Muscle layer of duodenum (tissue), 2 donors: ENCODE results near the gene KIF26A.

Source experiments
- H3K27ac ChIP-seq: one replicate; pipeline ENCODE4 v1.7.0; 2013; ENCODE audit warnings: mild to moderate bottlenecking, low read length
- H3K27me3 ChIP-seq: one replicate; pipeline ENCODE4 v1.7.0; 2013; ENCODE audit warnings: low read depth, mild to moderate bottlenecking, control low read depth, low read length
- H3K36me3 ChIP-seq, 2 donors: one replicate each; pipeline ENCODE4 v1.7.0; 2013; ENCODE audit warnings: low read length in 2 of 2, control low read depth in 1 of 2, mild to moderate bottlenecking in 1 of 2; ENCODE audit not compliant: insufficient read depth in 2 of 2, control insufficient read depth in 1 of 2
- H3K4me1 ChIP-seq, 2 donors: one replicate each; pipeline ENCODE4 v1.7.0; 2013; ENCODE audit warnings: low read length in 2 of 2, mild to moderate bottlenecking in 2 of 2, control low read depth in 1 of 2, moderate library complexity in 1 of 2; ENCODE audit not compliant: insufficient read depth in 2 of 2, control insufficient read depth in 1 of 2
- H3K4me3 ChIP-seq, 2 donors: one replicate each; pipeline ENCODE4 v1.7.0; 2013; ENCODE audit warnings: low read length in 2 of 2, low read depth in 1 of 2, mild to moderate bottlenecking in 1 of 2
- H3K9me3 ChIP-seq, 2 donors: one replicate each; pipeline ENCODE4 v1.7.0; 2013; ENCODE audit warnings: low read length in 2 of 2, control low read depth in 1 of 2, mild to moderate bottlenecking in 1 of 2; ENCODE audit not compliant: control insufficient read depth in 1 of 2
- donor health status: healthy.

Gene KIF26A

DNA sequence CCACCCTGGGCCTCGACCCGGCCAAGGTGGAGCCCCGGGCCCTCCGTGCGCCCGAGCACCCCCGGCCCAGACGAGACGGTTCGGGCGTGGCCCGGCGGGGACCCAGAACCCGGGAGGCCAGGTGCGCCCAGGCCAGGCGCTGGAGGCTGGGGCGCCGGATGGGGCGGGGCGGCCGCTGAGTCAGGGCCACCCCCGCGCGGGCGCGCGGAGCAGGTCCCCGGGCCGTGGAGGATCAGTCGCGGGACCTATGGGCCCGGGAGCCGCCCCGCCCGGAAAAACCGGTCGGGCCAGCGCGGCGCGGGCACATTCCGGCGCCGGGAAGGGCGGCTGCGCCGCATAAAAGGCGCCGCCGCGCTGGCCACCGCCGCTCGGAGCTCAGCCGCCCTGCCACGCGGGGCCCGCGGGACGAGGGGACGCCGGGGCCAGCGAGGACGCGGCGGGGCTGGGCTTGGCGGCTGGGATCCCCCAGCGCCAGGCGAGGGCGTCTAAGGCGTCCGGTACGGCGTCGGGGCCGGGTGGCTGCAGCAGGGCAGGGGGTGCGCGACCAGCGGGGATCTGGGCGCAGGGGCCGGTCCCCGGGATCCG lies 21.5 kb upstream of the KIF26A start:
- no peak overlapping the region for H3K27ac ChIP-seq
- no peaks in the 10 kb centered on the region for H3K9me3 ChIP-seq
- H3K4me1 ChIP-seq = peaks cover 0 to 19% of the 10 kb centered on the region in 2 donors
- H3K27me3 ChIP-seq = peaks cover 21% of the 10 kb centered on the region
- peak overlapping the region; percentile 21 to 68 for H3K4me3 ChIP-seq
- no peaks in the 10 kb centered on the region for H3K36me3 ChIP-seq

DNA sequence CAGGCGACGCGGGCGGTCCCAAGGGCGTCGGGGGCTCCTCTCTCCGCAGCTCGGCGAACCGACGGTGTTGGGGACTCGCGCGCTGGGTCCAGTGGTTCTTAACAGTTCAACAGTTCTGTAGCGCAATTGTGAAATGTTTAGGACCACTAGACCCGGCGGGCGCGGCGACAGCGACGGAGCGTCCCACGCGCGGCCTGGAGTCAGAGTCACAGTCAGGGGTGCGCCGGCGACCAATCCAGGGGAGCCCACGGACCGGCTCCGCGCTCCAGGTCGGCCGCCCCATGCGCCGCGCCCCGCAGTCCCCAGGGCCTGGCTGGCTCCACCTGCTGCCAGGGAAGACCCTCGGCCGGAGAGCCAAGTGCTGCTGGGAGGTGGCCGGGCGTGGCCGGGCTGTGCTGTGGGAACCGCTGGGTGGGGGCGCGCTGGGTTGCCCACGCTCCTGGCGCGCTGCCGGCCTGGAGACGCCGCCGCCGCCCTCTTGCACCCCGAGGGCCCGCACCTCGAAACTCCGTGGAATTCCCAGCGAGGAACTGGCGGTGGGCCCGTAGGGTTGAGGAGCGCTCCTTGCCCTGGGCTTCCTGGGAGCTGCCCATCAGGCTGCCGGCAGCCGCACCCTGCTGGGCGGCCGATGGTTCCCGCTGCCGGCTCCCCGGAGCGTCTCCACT lies 20.9 kb upstream of the KIF26A start:
- Histone ChIP-seq H3K9me3 (no peaks in the 10 kb centered on the region), H3K27ac (no peak overlapping the region), H3K27me3 (peaks cover 21% of the 10 kb centered on the region), H3K4me1 (peaks cover 0 to 19% of the 10 kb centered on the region in 2 donors), H3K36me3 (no peaks in the 10 kb centered on the region), H3K4me3 (peak overlapping the region in 1 of 2 donors; percentile 68)

DNA sequence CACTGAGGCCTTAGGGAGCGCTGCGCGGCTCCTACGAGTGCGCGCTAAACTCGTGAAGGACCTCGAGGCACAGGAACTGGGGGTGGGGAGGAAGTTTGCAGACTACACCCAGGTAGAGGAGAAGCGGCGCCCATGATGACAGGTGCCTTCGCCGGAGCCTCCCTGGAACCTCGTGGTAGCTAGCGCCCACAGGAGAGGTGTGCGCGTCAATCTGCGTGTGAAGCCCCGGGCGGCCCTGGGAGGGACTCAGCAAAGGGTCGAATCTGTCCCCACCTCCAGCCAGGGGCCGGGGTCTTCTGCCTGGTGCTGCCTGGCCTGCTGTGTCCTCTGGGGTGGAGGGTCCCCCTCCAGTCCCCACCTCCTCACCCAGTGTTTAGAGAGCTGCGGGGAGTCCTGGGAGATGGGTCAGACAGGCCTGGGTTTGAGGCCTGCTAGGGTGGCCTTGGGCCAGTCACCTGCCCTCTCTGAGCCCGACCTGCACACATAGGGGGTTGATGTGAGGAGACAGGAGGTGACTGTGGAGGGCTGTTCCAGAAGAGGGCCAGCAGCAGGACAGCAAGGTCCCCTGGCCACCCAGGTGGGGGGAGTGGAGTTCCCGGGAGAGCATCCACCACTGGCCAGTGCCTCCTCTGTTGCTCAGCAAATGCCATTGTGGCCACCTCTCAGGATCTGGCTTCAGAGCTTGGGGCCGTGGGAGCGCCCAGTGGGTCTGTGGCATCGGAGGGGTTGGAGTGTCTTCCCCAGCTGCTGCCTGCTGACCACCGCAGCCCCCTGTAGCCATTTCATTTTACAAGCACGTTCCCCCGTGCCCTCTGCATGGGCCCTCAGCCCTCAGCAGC lies 20.2 kb upstream of the KIF26A start:
- H3K4me3 ChIP-seq = no peak overlapping the region
- no peak overlapping the region for H3K27ac ChIP-seq
- no peaks in the 10 kb centered on the region for H3K36me3 ChIP-seq
- peaks cover 21% of the 10 kb centered on the region for H3K27me3 ChIP-seq
- H3K9me3 ChIP-seq = no peaks in the 10 kb centered on the region
- H3K4me1 ChIP-seq = peaks cover 0 to 19% of the 10 kb centered on the region in 2 donors

DNA sequence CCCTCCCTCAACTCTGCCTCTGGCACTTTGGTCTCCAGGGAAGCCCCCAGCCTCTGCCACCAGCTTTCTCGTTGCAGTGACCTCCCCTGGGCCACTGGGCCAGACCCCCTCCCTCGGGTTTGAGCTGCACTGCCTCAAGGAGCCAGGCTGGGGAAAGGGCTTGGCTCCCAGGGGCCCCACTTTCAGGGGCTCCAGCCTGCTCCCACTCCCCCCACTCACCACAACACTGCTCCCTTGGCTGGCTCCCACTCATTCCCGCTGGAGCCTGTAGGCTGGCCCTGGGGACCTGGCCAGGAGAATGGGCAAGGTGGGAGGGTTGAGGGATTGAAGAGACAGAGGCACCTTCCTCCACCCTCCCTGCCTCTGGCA lies 19.3 kb upstream of the KIF26A start:
- Histone ChIP-seq H3K27ac (no peak overlapping the region), H3K4me1 (peaks cover 0 to 19% of the 10 kb centered on the region in 2 donors), H3K36me3 (no peaks in the 10 kb centered on the region), H3K9me3 (peaks cover 0 to 6% of the 10 kb centered on the region in 2 donors), H3K4me3 (no peak overlapping the region), H3K27me3 (peaks cover 21% of the 10 kb centered on the region)

DNA sequence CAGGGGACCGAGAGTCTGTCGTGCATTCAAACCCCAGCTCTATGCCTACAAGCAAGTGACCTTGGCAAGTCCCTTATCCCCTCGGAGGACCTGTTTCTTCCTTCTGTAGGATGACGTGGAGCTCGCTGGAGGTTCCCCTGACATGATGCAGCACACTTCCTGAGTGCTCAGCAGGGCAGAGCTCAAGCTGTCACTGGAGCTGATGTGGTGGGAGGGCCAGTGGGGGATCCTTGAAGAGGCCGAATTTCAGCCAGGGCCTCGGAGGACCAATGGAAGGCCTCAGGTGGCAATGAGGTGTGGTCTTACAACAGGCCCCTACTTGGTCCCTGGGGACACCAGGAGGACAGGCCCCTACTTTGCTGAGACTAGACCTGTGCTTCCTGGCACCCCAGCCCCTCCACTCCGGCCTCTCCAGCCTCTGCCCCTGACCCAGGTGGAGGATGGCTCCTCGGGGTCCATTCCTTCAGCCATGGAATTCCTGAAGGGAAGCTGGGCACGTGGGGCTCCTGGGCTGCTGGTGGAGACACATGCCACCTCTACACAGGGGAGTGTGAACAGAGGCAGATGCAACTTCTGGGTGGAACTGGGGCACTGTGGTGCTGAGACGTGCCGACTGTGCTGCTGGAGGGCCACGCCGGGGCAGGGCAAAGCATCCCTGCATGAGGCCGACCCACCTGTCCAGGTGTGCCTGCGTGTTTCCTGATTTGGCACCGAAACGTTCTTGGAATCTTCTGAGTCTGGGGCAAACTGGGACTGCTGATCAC lies 18.7 kb upstream of the KIF26A start:
- peaks cover 21% of the 10 kb centered on the region for H3K27me3 ChIP-seq

DNA sequence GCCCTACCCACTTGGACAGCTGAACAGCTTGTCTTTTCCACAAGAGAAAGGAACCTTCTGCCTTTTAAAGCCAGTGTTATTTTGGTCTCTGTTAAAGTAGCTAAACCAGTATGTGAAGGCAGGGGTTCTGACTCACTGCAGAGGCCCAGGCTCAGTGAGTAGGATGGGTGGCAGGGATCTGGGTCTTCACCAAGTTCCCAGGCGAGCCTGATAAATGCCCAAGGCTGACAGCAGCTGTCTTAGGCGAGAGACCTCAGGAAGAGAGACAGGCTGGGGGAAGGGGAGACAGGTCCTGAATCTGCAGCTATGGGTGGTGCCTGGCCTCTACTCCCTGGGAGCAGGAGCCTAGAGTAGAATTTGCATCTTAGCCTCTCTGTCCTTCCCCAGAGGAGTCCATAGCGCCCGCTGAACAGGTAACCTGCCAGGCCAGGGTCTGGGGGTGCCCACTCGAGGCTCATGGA lies 18.1 kb upstream of the KIF26A start:
- H3K36me3 ChIP-seq = no peaks in the 10 kb centered on the region
- peaks cover 0 to 14% of the 10 kb centered on the region in 2 donors for H3K9me3 ChIP-seq
- H3K4me3 ChIP-seq = no peak overlapping the region
- H3K27ac ChIP-seq = no peak overlapping the region
- H3K4me1 ChIP-seq = peaks cover 0 to 19% of the 10 kb centered on the region in 2 donors
- peaks cover 21% of the 10 kb centered on the region for H3K27me3 ChIP-seq

More for the DNA sequence above, 18.7 kb upstream of the KIF26A start:
- peaks cover 0 to 8% of the 10 kb centered on the region in 2 donors for H3K9me3 ChIP-seq
- no peak overlapping the region for H3K4me3 ChIP-seq
- no peak overlapping the region for H3K27ac ChIP-seq
- H3K36me3 ChIP-seq = no peaks in the 10 kb centered on the region
- H3K4me1 ChIP-seq = peaks cover 0 to 19% of the 10 kb centered on the region in 2 donors

DNA sequence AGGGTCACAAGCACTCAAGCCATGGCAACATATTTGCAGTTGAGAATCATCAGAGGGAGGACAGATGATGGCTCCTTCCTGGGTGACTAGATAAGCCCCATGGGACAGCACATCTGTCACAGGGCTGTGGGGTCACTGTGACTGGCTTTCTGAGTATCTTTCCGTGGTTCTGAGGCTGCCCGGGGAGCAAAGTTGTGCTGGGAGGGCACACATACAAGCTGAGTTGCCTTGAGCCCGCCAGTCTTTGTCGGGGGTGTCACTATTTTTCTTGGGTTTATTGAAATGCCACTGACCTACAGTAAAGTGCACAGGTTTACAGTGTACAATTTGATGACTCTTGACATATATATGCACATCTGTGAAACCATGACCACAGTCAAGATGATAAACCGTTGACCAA lies 17.2 kb upstream of the KIF26A start:
- Histone ChIP-seq H3K4me3 (no peak overlapping the region), H3K36me3 (no peaks in the 10 kb centered on the region), H3K27ac (no peak overlapping the region), H3K9me3 (peaks cover 0 to 16% of the 10 kb centered on the region in 2 donors), H3K4me1 (peaks cover 0 to 17% of the 10 kb centered on the region in 2 donors), H3K27me3 (peaks cover 19% of the 10 kb centered on the region)

DNA sequence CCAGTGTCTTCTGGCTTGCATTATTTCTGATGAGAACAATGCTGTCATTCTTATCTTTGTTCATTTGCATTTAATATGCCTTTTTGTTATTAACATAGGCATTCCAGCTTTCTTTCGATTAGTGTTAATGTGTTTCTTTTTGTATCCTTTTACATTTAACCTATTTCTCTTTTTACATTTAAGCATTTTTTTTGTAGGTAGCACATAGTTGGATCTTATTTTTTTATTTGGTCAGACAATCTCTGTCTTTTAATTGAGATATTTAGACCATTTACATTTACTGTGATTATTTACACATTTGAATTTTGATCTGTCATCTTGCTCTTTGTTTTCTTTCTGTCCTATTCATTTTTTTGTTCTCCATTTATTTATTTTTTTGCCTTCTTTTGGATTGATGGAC lies 14.5 kb upstream of the KIF26A start:
- no peaks in the 10 kb centered on the region for H3K36me3 ChIP-seq
- peaks cover 10% of the 10 kb centered on the region for H3K27me3 ChIP-seq
- H3K4me3 ChIP-seq = no peak overlapping the region
- peaks cover 0 to 20% of the 10 kb centered on the region in 2 donors for H3K9me3 ChIP-seq
- no peak overlapping the region for H3K27ac ChIP-seq
- H3K4me1 ChIP-seq = no peaks in the 10 kb centered on the region

DNA sequence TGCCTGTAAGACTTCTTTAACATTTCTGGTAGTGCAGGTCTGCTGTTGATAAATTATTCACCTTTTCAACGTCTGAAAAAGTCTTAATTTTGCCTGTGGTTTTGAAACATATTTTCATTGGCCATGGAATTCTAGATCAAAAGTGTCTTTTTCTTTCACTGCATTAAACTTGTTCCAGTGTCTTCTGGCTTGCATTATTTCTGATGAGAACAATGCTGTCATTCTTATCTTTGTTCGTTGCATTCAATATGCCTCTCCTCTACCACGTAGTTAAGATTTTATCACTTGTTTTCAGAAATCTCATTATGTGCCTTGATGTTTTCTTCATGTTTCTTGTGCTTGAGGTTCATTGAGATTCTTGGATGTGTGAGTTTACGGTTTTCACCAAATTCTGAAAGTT lies 13.4 kb upstream of the KIF26A start:
- H3K9me3 ChIP-seq = peaks cover 8 to 30% of the 10 kb centered on the region in 2 donors

DNA sequence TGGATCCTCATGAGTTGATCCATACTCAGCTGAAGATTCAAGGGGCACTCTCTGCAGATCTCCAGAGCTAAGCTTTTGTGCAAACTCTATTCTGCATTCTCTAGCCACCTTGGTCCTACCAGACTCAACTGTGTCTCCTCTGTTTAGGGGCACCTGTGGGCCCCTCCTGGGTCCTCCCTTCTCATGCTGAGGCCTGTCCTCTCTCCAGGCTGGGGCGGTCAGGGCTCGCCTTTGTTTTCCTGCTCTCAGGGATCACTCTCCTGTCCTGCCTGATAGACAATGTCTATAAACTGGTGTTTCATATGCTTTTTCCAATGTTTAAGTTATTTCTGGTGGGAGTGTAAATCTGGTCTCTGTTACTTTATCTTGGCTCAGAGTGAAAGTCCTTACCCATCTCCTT lies 11.6 kb upstream of the KIF26A start:
- Histone ChIP-seq H3K9me3 (peaks cover 11 to 37% of the 10 kb centered on the region in 2 donors), H3K27ac (no peak overlapping the region), H3K27me3 (no peaks in the 10 kb centered on the region), H3K36me3 (no peaks in the 10 kb centered on the region), H3K4me1 (no peaks in the 10 kb centered on the region), H3K4me3 (no peak overlapping the region)

More for the DNA sequence above, 13.4 kb upstream of the KIF26A start:
- Histone ChIP-seq H3K27me3 (peaks cover under 1% of the 10 kb centered on the region), H3K4me3 (no peak overlapping the region), H3K36me3 (no peaks in the 10 kb centered on the region), H3K27ac (no peak overlapping the region), H3K4me1 (no peaks in the 10 kb centered on the region)

DNA sequence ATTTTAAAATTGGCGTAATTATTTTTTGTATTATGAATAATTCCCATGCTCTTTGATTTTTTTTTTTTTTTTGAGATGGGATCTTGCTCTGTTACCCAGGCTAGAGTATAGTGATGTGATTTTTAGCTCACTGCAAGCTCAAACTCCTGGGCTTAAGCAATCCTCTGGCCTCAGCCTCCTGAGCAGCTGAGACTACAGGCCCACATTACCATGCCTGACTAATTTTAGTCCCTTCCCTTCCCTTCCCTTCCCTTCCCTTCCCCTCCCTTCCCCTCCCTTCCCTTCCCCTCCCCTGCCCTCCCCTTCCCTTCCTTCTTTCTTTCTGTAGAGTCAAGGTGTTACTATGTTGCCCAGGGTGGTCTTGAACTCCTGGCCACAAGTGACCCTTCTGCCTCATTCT lies 9.4 kb upstream of the KIF26A start:
- no peak overlapping the region for H3K27ac ChIP-seq
- no peaks in the 10 kb centered on the region for H3K4me1 ChIP-seq
- H3K36me3 ChIP-seq = no peaks in the 10 kb centered on the region
- no peaks in the 10 kb centered on the region for H3K27me3 ChIP-seq
- H3K4me3 ChIP-seq = no peak overlapping the region
- H3K9me3 ChIP-seq = peaks cover 11 to 31% of the 10 kb centered on the region in 2 donors
